GM19351 (cell line): Measurements from ENCODE around the gene NEGR1.

Experiments used
- ATAC-seq: cut with Tn5 transposase; IDR thresholded peaks from one replicate; pipeline ENCODE4 v1.9.1; 2021; ENCODE audit warnings: mild to moderate bottlenecking, moderate library complexity; ENCODE audit not compliant: unreplicated experiment

The NEGR1 gene

DNA sequence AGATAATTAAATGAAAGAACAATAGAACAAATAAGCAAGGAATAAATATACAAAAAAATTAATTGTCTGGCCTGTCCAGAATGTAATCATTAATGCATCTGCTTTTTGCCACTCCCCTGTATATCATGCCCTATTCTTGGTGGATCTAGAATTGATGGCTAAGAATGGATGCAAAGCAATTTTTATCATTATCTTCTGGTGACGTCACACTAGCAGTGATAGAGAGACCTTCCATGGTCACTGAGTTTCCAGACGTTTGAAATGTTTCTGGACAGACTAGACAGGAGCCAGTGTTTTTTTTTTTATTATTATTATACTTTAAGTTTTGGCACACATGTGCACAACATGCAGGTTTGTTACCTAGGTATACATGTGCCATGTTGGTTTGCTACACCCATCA lies 563.0 kb downstream of the NEGR1 start:
- ATAC-seq = no peak

DNA sequence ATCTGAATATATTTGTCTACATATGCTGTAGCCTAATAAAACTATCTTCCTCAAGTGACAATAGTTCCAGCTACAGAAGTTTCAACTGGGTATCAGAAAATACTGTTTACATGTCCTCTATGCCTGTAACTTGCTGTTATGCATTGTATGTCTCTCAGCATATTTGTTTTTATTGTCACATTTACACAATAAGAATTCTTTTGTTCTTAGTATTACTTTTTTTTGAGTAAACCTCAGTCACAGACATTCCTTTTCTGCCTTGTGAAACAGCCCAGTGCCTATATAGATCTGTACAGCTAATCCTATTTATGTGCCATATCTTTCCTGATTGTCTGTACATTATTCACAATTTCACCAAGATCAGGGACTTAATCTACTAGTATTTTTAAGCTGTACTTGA lies 565.2 kb downstream of the NEGR1 start:
- no peak for ATAC-seq

- no peak for ATAC-seq
Measured at GRCh38 chr1:71711456-71711855, 570.9 kb downstream of the NEGR1 start.

GRCh38 chr1:71706029-71706671 lies 576.2 kb downstream of the NEGR1 start:
- ATAC-seq = no peak

DNA sequence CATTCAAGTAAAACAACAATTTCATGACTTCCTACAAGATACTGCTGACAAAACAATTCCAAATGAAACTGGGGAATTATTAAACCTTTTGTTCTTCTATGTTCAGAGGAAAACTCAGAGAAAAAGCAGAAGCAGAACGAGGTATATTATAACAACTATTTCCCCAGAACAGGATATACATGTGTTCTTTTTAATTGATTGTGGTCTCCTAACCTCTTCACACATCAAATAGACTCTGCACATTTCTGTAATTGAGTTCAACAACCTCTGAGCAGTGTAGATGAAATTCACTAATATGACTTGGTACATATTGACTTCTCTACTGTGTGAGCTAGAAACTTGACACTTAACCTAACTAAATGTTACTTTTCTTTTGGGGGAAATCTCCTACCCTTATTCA lies 584.2 kb downstream of the NEGR1 start:
- no peak for ATAC-seq

DNA sequence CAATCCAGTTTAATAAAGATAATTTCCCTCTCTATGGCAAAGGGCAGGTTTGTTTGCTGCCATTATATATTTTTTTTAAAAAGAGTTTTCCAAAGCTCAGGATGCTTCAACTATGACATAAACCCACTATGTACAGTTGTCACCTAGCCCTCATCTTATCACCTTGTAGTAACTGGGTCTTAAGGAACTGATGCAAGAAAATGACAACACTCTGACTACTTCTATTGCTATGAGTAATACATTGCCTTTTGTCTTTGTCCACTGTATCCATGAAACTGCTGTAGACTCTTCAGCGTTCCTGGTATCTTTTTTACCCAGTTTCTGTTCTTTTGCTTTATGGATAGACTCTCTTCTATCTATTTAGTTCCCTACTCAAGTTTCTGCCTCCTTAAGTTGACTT lies 586.5 kb downstream of the NEGR1 start:
- no peak for ATAC-seq

DNA sequence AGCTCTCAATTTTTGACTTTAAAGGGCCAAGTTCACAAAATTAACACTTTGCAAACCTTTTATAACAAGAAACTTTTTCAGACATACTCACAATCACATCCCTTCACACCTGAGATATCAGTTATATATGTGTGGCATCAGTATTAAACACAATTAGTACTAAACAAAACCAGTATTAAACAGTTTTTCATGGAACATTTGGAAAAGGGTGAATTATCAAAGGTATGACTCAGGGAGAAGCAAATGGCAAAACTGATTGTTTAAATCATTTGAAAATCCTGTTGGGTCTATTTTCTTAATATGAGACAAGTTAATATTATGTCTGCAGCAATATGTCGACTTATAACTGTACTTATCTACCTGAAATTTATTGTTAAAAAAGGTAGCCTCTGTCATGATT lies 587.3 kb downstream of the NEGR1 start:
- no peak for ATAC-seq

GRCh38 chr1:71693581-71693980 lies 588.8 kb downstream of the NEGR1 start:
- ATAC-seq = no peak

GRCh38 chr1:71689635-71690034 lies 592.7 kb downstream of the NEGR1 start:
- no peak for ATAC-seq

- no peak for ATAC-seq
Measured at GRCh38 chr1:71687376-71687775, 595.0 kb downstream of the NEGR1 start.

DNA sequence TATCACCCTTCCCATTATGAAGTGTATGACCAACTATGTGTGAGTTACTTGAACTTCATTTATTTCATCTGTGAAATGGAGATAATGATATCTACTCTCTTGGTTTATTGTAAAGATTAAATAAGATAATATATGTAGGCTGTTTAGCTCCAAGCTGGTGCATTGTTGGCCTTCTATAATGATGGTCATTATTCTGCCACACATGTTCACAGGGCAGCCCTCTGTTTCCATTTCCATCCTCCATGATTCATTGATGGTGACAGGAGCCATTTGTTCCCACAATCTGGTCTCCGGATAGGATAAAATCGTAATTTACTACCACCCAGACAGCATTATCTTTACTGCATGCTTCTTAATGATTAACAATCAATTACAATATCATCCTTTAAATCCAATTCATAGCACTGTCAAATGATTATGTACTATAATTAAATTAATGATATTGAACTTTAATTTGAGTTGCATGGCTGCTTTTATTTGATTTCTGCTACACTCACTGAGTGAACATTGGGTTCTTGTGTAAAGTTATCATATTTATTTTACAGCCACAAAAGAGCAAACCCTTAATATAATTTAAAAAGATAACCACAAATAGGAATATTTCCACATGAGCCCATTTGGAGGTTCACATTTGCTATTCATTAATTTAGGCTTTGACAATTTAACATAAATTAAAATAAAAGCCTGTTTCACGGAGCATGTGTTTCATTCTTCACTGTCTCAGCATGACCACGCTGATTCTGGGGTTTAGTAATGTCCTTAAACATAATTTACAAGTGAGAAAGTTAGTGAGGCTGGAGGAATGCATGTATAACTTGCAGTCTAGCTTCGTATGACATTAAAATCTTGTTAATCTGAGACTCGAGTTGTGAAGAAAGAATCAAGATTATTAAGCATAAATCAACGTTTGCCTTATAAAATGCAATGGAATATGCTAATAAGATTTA lies 605.1 kb downstream of the NEGR1 start:
- ATAC-seq = no peak

GRCh38 chr1:71668065-71668464 lies 614.3 kb downstream of the NEGR1 start:
- no peak for ATAC-seq

DNA sequence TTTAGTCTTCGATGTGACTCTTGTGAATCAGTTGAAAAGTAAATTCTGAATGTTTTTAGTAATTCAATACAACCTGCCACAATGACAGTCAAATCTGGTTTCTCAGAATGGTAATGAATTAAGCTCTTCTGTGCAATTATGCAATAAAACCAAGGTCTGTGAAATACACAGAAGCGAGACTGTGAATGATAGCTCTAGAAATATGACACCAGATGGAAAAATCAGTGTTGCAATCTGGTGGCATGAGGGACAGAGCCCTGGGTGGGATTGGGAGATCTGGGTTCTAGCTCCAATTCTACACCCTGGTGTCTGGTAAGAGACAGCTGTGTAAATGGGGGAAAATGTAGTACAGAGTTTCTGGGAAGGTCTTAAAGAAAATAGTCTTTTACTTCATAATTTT lies 615.1 kb downstream of the NEGR1 start:
- ATAC-seq = no peak

DNA sequence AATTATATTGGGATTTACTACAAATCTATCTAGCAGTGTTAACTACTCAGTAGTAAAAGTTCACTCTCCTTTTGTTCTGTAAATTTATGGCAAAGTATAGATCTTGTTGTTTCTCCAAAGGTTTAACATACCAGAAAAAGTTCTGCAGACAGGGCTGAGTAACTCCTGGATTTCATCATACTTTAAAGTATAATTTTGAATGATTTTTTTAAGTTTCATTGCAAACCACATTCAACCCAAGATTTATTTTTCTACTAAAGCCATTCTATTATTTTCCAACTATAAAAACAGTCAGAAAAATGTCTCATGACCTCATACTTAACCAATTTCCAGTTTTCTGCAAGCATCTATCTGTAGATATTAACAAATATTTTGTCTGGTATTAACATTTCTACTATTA lies 615.7 kb downstream of the NEGR1 start:
- no peak for ATAC-seq

- no peak for ATAC-seq
Measured at GRCh38 chr1:71660411-71660810, 621.9 kb downstream of the NEGR1 start.

DNA sequence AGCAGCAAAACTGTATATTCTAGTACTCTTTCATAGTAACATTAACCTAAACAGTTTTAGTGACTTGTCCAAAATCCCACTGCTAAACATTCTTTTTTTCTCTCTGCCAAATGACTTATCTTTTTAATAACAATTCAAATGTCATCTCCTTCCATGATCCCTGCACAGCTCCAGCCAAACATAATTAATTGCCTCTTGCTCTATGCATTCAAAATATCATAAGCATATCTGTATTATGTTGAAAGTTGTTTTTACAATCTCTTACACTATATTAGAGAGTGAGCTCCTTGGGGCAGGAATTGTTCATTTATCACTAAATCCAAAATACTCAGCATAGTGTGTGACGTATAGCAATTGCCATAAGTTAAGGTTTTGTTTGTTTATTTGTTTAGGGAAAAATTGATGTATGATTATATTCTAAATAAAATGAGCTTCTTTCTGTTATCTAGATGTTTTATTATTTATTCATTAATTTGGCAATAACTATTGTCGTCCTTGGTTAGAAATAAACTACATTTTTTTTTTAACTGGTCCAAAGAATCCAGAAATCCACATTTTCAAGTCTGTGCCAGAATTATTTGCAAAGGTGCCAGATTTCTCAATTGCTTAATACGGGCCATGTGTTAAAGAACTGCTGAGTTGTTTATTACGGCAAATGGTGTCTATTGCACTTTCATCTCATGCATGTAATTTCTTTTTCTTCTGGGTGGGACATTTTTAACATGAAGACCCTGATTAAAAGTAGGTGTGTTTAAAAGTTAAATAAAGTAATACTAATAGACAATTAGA lies 624.3 kb downstream of the NEGR1 start:
- no peak for ATAC-seq

DNA sequence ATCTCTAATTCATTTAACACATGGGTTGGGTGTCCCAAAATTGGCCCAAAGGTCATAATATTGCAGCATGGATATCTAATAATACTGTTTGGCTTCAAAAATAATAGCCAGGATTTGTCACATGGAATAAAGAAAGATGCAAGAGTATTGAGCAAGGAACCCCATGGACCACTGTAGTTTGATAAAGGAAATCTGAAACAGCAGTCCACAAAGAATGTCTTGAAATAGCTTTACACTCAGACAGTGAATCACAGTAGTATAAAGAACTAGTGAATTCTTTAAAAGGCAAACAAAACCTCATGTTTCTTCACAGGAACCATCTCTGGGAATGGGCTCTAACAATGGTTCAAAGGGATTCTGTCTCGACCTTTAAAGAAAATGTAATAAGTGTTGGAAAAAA lies 625.4 kb downstream of the NEGR1 start:
- ATAC-seq = no peak

- ATAC-seq = no peak
Measured at GRCh38 chr1:71655604-71656003, 626.7 kb downstream of the NEGR1 start.

GRCh38 chr1:71653952-71654351 lies 628.4 kb downstream of the NEGR1 start:
- no peak for ATAC-seq

- ATAC-seq = no peak
Measured at GRCh38 chr1:71651214-71651613, 631.1 kb downstream of the NEGR1 start.

DNA sequence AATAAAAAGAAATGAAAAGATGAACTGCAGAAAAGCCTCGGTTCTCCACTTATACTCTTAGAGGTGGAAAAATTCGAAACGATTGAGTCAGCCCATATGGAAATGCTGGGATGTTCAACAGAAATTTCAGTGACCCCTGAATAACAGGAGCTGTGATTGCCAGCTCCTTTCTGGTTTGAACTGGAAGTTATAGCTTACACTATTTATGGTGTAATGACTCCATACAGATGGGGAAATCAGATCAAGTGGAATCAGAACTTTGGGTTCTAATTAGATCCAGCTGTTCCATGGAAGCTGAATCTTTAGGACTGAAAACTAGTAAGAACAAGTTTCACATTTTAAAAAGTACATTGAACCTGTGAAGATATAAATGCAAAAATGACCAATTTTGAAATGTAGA lies 632.2 kb downstream of the NEGR1 start:
- no peak for ATAC-seq

DNA sequence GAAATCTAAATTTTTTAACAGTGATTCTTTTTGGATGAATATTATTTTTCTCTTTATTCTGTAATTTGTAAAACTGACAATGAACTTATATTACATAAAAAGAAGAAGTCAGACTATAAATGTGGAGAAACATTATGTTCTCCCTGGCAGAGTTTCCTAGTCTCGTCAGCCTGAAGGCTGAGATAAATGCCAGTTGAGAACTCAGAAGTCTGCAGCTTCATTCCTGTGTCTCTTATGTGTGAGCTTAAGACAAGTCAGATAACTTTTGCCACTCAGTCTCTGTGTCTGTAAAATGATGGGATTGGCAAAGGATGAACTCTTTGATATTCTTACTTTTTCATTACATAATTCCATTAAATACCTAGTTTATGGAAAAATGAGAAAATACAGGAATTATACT lies 632.7 kb downstream of the NEGR1 start:
- ATAC-seq = no peak
